SK-N-SH treated with all-trans-retinoic acid at 6 μM for 48 hours (cell line): Measurements from ENCODE around the gene AXIN1.

Experiments used
- BACH2 ChIP-seq: fragments of 250-450 bp; sonication (Bioruptor Pico); IDR thresholded peaks from 2 replicates; pipeline ENCODE4 v1.9.0; 2021; ENCODE audit warnings: mild to moderate bottlenecking, borderline replicate concordance
- TOX ChIP-seq: fragments of 250-450 bp; sonication (Bioruptor Pico); IDR thresholded peaks from 2 replicates; pipeline ENCODE4 v1.8.0; 2021; ENCODE audit warnings: mild to moderate bottlenecking, moderate library complexity, borderline replicate concordance
- ZFP3 ChIP-seq: fragments of 250-450 bp; sonication (Bioruptor Pico); IDR thresholded peaks from 2 replicates; pipeline ENCODE4 v1.5.0; 2020; ENCODE audit warnings: mild to moderate bottlenecking, moderate library complexity
- ZFP30 ChIP-seq: fragments of 450-650 bp; formaldehyde crosslinking; IDR thresholded peaks from 2 replicates; pipeline ENCODE4 v1.5.0; 2022; ENCODE audit warnings: mild to moderate bottlenecking, moderate library complexity
- ZNF8 ChIP-seq: fragments of 450-650 bp; formaldehyde crosslinking; IDR thresholded peaks from 2 replicates; pipeline ENCODE4 v1.5.0; 2020; ENCODE audit warnings: mild to moderate bottlenecking, moderate library complexity
- TF ChIP-seq, protein P1 (sequence below): fragments of 250-450 bp; sonication (Bioruptor Pico); IDR thresholded peaks from 2 replicates; pipeline ENCODE4 v1.8.0; 2020; ENCODE audit warnings: mild to moderate bottlenecking, moderate library complexity, borderline replicate concordance
- TF ChIP-seq, protein P2 (sequence below): fragments of 250-450 bp; sonication (Bioruptor Pico); IDR thresholded peaks from 2 replicates; pipeline ENCODE4 v1.5.1; 2020; ENCODE audit warnings: low read depth, mild to moderate bottlenecking, moderate library complexity

DNA sequence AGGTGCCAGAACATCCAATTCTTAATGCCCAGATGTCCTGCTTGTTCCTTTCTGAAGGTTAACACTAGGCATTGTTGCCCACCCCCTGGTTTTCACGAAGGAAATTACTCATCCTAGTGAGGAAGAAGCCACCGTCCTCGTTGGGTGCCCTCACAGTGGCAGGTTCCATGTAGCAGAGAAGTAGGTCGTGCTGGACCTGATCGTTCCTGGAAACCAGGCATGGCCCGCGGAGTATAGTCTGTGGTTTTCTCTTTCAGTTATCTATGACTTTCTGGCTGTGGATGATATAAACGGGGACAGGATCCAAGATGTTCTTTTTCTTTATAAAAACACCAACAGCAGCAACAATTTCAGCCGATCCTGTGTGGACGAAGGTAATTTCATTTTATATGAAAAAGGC is 93.3 kb downstream of the AXIN1 start:
- TF ChIP-seq ZFP3 (CRISPR knock-in tag) (no peak), ZFP30 (CRISPR knock-in tag) (no peak), TOX (CRISPR knock-in tag) (no peak), BACH2 (no peak), ZNF8 (CRISPR knock-in tag) (no peak)
- TF ChIP-seq, protein P1, sequence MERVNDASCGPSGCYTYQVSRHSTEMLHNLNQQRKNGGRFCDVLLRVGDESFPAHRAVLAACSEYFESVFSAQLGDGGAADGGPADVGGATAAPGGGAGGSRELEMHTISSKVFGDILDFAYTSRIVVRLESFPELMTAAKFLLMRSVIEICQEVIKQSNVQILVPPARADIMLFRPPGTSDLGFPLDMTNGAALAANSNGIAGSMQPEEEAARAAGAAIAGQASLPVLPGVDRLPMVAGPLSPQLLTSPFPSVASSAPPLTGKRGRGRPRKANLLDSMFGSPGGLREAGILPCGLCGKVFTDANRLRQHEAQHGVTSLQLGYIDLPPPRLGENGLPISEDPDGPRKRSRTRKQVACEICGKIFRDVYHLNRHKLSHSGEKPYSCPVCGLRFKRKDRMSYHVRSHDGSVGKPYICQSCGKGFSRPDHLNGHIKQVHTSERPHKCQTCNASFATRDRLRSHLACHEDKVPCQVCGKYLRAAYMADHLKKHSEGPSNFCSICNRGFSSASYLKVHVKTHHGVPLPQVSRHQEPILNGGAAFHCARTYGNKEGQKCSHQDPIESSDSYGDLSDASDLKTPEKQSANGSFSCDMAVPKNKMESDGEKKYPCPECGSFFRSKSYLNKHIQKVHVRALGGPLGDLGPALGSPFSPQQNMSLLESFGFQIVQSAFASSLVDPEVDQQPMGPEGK (CRISPR knock-in tag) = no peak
- TF ChIP-seq, protein P2, sequence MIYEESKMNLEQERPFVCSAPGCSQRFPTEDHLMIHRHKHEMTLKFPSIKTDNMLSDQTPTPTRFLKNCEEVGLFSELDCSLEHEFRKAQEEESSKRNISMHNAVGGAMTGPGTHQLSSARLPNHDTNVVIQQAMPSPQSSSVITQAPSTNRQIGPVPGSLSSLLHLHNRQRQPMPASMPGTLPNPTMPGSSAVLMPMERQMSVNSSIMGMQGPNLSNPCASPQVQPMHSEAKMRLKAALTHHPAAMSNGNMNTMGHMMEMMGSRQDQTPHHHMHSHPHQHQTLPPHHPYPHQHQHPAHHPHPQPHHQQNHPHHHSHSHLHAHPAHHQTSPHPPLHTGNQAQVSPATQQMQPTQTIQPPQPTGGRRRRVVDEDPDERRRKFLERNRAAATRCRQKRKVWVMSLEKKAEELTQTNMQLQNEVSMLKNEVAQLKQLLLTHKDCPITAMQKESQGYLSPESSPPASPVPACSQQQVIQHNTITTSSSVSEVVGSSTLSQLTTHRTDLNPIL (CRISPR knock-in tag) = no peak
